GM21786 (cell line): ENCODE results near the gene PDLIM3.
"Not testable (repeated sequence)": the region's sequence is repeated elsewhere in the genome, so short reads cannot be mapped to it uniquely, and the experiment has no call there.

Source experiments
- ATAC-seq: cut with Tn5 transposase; IDR thresholded peaks from one replicate; pipeline ENCODE4 v1.9.1; 2021; ENCODE audit not compliant: unreplicated experiment

Gene PDLIM3

DNA sequence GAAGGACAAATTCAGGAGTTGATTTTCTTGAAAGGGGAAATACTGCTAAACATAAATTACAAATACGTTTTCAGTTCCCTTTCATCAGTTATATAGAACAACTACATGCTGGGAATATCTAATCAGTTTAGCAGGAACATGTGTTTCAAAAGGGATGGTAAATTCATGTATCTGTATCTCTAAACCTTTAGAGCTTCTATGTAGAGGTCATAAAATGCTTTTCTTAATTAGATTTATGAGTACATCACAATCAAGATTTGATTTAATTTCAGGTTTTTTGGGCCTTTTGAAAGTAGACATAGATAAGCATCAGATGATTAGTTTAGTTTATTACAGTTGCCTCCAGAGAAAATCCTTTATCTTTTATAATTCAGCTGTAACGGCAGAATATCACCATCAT lies 12.9 kb downstream of the PDLIM3 start:
- no peak for ATAC-seq

- ATAC-seq: no peak
These were observed 15.2 kb downstream of the PDLIM3 start for GRCh38 chr4:185520119-185520518.

- no peak for ATAC-seq
These were observed 16.8 kb downstream of the PDLIM3 start for GRCh38 chr4:185518494-185518893.

DNA sequence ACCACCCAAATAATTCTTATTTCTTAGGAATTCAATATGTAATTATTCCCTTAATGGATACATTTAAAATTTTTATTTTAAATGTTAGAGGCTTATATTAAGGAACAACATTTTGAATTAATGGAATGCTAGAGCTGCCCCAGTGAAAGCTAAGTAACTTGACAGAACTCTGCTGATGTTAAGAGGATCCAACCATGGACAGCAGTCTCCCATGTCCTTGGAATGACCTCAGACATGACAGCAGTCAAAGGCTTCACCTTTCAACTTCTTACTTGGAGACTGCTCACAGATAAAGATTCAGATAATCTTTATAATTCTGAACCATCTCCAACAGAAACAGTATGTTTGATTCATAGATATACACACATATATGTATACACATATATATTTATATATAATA lies 17.2 kb downstream of the PDLIM3 start:
- no peak for ATAC-seq

GRCh38 chr4:185515248-185515647 lies 20.1 kb downstream of the PDLIM3 start:
- ATAC-seq: no peak

DNA sequence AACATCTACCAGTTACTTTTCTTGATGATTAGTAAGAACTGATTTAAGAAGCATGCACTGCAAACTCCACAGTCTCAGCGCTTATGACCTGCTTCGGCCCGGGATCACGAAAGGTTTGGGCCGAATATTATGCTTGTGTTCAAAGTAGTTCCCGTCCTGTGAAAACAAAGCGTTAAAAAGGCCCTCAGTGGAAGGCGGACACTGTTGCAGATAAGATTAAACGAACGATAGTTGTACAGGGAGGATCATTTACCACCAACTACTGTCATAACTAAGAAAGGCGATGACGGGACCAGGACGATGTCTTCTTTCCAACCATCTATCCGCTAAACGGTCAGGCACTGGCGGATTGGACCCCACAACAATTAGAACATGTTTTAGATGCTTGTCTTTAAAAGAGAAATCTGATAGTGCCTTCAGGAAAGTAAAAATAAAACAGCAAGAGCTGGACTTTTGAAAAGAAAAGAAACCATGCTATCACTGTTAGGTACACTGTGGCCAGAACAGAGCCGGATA lies 21.1 kb downstream of the PDLIM3 start:
- ATAC-seq: no peak

DNA sequence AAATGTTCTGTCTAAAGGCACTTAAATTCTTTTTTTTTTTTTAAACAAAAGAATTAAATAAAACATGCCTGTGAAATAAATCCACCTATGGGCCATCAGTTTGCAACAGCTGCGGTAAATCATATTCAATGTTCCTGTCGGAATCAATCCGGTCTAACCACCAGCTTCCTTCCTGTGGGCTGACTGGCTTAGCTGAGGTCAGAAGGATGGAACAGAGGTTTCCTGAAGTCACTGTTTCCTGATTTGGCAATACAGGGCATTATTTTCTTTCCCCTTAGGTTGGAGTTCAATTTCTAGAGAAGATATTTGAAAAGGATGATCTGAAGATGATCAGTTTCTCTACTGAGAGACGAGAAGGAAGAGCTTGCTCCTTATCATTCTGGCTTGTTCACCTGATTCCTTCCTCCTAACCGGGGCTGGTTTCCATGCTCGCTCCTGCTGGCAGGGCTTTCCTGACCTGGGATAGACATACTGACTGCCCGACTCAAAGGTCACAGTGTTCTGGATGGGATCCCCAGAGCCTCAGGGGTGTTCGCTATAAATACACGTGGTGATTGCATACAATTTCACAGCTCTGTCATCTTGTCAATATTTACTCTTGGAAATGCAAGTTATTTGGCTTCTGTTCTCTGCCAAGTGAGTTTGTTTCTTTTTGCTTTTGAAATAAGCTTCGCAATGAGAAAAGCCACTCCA lies 21.7 kb downstream of the PDLIM3 start:
- ATAC-seq: no peak

DNA sequence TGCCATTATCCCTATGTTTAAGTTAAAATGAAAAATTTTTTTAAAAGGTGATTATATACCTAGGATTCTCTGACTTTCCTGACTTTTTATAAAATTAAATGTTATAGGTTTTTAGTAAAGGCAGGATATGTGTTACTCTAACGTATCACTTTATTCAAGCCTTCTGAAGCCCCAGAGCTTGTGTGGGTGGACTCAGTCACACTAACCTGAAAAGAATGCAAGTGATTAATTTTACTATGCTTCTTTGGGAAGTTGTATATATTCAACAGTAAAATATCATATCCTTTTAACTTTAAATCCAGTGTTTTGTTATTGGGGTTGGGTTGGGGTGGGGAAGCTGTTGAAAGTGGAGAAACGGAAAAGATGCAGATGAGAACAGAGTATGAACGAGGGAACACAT lies 22.8 kb downstream of the PDLIM3 start:
- no peak for ATAC-seq

DNA sequence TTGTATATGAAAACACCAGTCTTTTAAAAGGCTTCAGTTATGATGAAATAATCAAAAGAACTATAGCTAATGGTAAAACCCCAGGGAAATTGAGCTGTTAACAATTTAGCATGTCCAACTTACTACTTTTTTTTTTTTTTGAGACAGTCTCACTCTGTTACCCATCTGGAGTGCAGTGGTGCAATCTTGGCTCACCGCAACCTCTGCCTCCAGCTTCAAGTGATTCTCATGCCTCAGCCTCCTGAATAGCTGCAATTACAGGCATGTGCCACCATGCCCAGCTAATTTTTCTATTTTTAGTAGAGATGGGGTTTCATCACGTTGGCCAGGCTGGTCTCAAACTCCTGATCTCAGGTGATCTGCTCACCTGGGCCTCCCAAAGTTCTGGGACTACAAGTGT lies 24.1 kb downstream of the PDLIM3 start:
- ATAC-seq: not testable (repeated sequence)

DNA sequence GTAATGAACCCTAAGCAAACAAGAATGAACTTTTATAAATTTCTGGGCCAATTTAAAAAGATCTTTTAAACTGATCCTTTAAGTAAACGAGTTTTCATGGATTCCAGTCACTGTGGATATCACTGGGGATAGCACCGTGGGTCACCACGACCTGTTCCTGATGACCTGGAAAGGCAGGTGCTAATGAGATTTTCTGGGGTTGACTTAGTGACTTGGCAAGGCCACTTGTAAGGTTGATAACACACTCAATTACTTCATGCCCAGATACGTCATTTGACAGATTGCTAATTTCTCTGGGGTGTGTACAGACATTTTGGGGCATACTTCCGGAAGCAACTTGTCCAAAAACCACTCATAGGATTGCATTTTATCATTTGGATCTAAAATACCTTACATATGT lies 24.5 kb downstream of the PDLIM3 start:
- no peak for ATAC-seq

DNA sequence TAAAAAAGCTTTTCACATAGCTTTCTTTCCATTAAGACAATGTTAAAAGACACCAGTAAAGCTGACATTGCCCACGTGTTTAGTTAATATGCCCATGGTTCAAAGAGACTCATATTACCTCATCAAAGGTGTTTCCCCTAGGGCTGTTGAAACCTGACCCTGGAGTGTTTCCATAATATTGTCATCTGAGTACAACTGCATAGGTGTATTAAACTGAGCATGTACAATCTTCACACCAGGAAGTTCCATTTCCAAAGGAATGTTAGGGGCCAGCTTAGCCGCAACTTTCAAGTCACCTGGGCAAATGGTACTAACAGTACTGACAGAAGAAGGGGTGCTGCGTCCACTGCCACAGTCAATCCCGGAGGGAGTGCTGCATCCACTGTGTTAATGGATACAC lies 27.1 kb downstream of the PDLIM3 start:
- ATAC-seq: no peak

GRCh38 chr4:185506422-185506821 lies 28.9 kb downstream of the PDLIM3 start:
- no peak for ATAC-seq

DNA sequence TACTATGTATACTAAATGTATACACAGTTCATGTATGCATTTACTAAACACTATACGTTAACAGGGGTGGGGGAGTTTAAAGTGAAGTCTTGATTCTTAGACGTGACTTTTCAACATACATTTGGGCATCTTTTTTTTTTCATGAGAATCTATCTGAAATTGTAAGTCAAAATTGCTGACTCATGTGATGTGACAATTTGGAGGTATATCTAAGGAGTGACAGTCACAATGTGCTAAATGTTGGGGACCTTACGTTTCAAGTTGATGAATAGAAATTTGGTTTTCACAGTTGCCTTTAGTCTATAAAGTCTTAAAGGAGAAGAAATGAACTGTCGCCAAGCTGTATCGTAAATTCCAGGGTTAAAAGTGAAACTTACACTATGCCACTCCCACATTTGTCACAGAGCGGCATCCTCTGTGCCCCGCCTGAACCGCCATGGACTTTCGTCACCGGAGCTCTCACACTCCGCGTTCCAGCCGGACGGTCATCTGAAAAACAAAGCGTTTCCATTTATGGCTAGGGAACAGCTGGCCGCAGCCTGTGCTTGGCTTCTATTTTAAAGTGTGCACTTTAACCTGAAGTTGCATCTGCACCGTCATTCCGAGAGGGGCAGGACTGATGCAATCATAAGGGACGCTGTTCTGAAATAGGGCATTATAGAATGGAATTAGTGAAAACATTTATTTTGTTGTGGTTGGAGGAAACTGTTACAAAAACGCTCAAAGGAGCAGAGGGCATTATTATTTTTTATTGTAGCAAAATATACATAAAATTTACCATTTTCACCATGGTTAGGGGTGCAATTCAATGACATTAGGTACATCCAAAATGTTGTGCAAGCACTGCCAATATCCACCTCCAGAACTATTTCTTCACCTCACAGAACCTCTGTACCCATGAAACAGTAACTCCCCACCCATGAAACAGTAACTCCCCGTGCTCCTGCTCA lies 30.9 kb downstream of the PDLIM3 start:
- no peak for ATAC-seq

GRCh38 chr4:185502386-185502785 lies 32.9 kb downstream of the PDLIM3 start:
- ATAC-seq: no peak

DNA sequence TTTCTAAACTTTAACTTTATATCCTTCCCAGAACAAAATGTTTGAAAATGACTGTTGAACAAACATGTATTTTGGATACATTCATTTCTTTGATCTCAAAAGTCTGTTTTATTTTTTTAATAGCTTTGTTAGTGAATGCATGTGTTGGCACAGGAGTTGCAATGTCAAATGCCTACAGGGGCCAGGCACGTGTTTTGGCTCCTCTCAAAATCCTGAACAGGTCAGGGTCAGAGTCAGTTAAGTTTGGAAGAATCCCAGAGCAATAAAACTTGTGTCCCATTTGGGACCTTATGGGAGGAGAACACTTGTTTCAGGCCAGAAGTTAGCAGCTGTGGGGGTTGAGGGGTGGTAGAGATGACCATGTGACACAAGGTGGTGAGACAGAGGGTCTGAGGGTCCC lies 34.7 kb downstream of the PDLIM3 start:
- ATAC-seq: no peak

GRCh38 chr4:185500035-185500434 lies 35.3 kb downstream of the PDLIM3 start:
- ATAC-seq: no peak

DNA sequence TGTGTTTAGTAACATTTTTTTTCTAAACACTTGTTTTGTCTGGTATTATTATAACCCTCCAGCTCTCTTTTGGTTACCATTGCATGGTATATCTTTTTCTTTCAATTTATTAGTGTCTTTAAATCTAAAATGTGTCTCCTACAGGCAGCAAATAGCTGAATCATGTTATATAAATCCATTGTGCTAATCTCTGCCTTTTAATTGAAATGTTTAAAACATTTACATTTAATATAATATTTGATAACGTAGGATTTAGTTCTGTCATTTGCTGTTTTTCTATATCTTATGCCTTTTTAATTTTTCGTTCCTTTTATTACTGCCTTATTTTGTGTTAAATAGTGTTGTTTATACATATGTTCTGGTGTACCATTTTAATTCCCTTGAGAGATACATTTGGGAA lies 46.7 kb downstream of the PDLIM3 start:
- no peak for ATAC-seq

DNA sequence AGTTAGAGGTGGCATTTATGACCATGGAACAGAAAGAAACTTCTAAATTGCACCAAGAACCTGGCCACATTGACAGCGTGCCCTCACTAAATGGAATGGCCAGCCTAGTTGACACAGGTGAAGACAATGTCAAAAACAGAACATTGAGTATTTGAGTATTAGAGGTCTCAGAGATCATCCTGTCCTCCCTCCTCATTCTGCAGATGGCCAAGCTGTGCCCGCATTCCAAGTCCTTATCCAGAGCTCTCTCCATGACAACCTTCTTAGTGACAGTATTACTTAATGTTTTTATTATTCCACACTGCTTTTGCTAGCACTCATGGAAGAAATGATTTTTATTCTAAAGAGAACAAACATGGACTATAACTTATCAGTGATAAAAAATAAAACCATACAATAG lies 53.9 kb downstream of the PDLIM3 start:
- no peak for ATAC-seq

DNA sequence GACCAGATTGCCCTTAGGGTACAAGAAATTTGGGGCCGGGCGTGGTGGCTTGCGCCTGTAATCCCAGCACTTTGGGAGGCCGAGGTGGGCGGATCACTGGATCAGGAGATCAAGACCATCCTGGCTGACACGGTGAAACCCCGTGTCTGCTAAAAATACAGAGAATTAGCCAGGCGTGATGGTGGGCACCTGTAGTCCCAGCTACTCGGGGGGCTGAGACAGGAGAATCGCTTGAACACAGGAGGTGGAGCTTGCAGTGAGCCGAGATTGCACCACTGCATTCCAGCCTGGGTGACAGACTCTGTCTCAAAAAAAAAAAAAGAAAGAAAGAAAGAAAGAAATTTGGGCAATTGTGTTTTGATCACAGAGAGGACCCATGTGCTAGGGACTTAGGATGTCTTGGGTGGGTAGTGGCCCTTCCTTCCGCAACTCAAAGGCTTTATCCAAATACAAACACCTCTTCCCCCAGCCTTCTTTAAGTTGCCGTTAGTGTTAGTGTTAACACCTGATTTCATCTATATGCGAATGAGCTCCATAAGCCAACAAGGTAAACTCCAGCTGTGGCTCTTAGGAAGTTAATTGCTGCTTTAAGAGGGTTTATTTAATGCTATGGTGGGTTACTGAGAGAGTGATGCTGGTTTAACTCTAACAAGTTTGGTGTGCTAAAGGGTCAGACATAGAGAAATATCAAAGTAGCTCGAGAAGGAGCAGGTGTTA lies 55.1 kb downstream of the PDLIM3 start:
- peak; percentile 19 for ATAC-seq

DNA sequence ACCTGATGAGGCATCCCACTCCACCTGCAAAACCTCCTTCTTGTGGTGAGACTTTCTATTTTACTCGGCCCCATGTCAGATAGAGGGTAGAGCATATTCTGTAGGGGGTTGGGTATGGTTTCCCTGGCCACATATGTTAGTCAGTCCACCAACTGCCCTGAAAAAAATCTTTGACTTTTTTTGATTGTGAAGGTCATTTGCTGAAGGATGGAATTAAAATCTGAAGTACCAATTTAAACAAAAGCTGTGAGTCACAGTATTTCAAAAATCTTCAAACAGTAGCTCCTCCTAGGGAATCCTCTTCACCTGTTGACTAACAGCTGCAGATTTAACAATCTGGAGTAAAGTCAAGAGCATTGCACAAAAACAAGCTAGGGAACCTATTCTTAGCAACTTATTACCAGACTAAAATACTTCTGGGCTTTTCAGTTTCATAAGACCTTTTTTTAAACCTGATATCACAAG lies 55.8 kb downstream of the PDLIM3 start:
- peak; percentile 93 for ATAC-seq

GRCh38 chr4:185473247-185473646 lies 62.1 kb downstream of the PDLIM3 start:
- no peak for ATAC-seq
